ENCODE data around the gene UVSSA.

DNA sequence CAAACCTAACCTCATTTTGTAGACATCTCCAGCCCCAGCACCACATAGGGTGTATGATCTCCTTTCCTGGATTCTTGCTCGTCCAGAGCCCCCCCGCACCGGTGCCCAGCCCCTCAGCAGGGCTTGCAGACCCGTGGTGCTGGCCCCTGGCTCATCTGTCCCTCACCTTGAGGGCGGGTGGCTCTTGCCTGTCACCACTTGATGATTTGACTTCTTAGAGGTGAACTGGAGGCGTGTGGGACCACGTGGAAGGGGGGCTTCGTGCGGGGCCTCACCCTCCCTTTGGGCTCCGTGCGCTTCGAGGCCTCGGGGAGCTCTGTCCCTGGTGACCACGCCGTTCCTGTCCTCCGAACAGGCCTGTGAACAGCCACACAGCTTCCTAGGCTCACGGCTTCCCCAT is 15.5 kb downstream of the UVSSA start:
- TF ChIP-seq, protein P1, sequence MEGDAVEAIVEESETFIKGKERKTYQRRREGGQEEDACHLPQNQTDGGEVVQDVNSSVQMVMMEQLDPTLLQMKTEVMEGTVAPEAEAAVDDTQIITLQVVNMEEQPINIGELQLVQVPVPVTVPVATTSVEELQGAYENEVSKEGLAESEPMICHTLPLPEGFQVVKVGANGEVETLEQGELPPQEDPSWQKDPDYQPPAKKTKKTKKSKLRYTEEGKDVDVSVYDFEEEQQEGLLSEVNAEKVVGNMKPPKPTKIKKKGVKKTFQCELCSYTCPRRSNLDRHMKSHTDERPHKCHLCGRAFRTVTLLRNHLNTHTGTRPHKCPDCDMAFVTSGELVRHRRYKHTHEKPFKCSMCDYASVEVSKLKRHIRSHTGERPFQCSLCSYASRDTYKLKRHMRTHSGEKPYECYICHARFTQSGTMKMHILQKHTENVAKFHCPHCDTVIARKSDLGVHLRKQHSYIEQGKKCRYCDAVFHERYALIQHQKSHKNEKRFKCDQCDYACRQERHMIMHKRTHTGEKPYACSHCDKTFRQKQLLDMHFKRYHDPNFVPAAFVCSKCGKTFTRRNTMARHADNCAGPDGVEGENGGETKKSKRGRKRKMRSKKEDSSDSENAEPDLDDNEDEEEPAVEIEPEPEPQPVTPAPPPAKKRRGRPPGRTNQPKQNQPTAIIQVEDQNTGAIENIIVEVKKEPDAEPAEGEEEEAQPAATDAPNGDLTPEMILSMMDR (IDR thresholded peaks at IDR 0.05) = no peak
- no peak for TF ChIP-seq YY1 (IDR thresholded peaks at IDR 0.05; ENCODE audit: low read depth)

Data from SK-N-SH (cell line).